T follicular helper cell (primary cell): ENCODE measurements around the gene FAM237A.

Source experiments
- DNase-seq: peaks from one replicate; pipeline ENCODE4 v3.0.0-alpha.2; 2020; ENCODE audit warnings: low read depth
- total RNA-seq, 2 experiments: gene quantifications; one replicate each; lab custom pipeline; 2026; lab: John Stamatoyannopoulos, UW

Gene FAM237A
- total RNA-seq: 0 reads per million in 2 experiments

DNA sequence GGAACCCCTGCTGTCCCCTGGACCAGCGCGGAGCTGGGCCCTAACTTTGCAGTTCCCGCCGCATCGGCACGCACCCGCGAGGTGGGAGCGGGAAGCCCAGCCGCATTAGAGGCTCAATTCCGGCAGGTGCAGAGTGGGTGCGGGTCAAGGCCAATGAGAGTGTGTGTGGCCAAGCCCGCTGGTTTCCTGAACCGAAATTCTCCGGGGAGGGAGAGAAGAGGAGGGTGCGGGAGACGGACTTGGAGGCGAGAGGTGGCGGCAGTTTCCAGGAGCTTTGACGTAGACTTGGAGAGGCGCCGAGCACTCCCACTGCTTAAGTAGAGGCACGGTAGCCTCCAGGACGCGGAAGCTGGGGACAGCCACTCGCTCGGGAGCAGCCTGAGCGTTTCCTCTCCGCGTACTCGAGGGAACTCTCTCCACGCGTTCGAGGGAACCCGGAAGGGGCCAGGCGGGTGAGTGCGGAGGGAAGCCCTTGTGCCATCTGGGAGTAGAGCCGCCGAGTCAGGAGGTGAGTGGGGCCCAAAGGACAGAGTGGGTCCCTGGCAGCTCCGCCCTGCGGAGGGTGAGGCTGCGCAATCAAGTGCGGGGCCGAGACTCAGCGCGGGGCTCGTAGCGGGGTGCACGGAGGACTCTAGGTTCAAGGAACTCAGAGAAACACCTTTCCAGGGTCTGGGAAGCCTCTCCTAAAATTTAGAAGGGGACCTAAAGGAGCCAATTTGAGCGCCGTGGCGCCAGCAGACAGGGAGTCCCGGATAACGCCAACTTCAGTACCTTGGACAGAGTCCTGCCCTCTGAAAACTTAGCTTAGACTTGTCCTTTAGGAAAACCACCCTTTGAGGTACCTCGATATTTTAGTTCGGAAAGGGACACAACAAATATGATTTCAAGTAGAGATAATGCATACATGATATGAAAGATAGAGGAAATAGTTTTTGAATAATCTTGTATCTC, at the start of gene FAM237A:
Gene FAM237A (plus strand): TSS at position 413 of the 951 bp plus-strand sequence. CDS start 1,750 bp downstream, outside the sequence.
- no peak for DNase-seq

DNA sequence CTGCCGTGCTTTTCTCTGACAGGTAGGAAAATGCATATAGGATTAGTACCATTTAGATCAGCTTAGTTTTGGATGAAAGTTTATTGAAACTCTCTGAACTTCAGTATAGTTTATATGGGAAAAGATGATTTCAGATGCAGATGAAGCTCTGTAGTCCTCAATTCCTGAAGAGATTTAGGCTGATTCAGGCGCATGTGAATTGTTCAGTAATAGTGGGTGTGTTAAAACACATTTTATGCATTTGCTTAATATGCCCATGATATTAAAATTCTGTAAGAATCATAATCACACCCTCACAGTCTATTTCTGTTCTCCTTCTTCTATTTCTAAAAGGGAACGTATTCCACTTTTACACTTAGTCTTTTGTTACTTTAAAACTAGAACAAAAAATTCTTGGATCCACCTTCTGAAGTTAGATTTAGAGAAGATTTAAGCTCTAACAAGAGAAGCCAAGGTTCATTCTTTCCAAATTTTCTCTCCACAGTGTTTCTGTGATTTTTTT, 44.5 kb upstream of the FAM237A start:
- no peak for DNase-seq

- DNase-seq: no peak
Measured at GRCh38 chr2:206603243-206603642, 39.0 kb upstream of the FAM237A start.

GRCh38 chr2:206610451-206610850, 31.8 kb upstream of the FAM237A start:
- no peak for DNase-seq

GRCh38 chr2:206611191-206611590, 31.1 kb upstream of the FAM237A start:
- DNase-seq: no peak

- no peak for DNase-seq
Measured at GRCh38 chr2:206611736-206612135, 30.6 kb upstream of the FAM237A start.

DNA sequence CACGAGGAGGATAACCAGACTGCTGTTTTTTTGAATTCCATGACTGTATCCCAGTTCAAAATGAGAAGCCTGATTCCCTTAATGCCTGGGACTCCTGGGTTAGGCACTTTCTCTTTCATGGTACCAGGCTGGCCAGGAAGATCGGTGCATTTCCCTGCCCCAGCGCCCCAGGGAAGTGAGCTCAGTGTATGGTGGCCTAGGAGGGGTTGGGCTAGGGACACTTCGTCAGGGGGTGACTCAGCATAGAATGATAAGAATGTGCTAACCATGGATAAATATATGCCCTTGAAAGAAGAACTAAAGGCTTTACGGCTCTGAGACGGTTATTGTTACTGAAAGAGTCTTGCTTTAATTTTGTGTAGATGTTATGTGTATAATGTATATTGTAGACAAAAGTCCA, 27.5 kb upstream of the FAM237A start:
- no peak for DNase-seq

DNA sequence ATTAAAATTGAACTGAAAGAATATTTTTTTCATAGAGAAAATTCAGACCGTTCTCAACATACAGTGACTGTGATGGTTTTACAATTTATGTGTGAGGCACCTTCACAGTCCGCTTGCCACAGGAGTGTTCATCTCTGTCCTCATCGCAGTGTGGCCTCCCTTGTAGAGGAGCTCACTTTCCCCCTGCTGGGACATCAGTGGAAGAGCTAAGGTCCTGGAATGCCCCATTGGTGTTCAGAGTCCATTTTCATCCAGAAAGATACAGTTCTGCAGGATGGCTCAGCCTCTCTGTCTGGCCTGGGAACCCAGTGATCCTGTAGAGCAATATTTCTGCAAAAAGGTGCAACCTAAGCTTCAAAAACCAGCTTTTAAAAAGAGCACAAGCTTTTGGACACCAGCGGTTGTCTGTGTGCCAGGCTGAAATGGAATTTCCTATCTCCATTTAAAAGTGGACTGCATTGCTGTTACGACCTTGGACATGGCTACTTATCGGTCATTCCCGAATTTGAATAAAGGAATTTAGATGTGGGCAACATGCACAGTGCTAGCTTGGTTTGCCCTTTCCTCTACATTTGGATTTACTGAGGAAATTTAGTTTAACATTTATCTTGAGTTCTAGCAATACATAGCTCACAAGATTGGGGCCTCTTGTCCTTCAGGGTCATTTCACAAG, 26.7 kb upstream of the FAM237A start:
- DNase-seq: no peak

GRCh38 chr2:206616151-206616550, 26.1 kb upstream of the FAM237A start:
- DNase-seq: no peak

DNA sequence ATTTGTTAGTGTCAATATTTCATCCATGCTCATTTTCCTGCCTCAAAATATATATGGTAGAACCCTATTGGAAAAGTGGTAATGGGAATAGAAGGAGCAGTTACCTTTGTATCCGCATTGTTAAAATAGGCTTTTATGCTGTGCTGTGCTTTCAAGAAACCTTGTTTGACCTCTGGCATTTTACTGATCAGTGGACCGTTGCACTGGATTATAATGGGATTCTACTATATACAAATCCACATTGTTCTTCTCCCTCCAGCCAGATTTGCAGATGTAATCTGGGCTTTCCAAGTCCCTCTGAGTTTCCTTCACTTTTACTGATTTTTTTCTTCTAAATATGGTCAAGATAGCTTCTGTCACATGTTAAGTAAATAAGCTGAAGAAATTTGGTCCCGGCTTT, 23.3 kb upstream of the FAM237A start:
- DNase-seq: no peak

- DNase-seq: no peak
Measured at GRCh38 chr2:206626108-206626507, 16.2 kb upstream of the FAM237A start.

DNA sequence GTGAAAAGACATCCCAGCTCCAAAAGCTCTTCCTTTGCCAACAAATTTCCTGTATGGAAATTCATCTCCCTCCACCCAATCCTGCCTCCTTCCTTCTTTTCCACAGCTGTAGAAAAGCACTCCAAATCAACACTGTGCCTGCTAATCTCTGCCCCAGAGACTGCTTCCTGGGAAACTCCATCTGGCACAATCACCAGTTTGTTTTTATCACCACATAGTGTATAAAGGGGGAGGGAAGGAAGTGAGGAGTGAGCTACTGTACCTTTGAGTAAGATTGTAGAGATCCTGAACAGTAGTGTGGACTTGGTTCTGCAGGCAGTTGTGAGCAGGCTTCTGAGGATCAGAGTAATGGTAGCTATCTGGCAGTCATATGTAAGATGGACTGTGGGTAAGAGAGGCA, 14.7 kb upstream of the FAM237A start:
- DNase-seq: no peak

DNA sequence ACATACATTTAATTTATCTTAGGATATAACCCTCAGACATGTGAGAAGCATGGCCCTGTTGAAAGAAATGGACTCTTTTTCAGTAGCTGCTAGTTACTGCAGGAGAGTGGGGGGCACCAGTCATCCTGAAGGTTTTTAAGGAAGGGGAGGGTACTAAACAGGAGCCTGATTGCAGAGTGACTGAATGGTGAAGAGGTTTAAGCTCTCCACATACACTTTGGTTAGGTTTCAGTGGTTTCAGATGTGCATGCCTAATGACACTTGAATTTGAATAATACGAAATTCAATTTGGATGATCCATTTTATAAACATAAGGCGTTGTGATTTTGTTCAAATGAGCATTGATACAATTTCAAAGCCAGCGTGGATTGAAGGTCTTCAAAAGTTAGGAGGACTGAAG, 10.9 kb upstream of the FAM237A start:
- no peak for DNase-seq

DNA sequence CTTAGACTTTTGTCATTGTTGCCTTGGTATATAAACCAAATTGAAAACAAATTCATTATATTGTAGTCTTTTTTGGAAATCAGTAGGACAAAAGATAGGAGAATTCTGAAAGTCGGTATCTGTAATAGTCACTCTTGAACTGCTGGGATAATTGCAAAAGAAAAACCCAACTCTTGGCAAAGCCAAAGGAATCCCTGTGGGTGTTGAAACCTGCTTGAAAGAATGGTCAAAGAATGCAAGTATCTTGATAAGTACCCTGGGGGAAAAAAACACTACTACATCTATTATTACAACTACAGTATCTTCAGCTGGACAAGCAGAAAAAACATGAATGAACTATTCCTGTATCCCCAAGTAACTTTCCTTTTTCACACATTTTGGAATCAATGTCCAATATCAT, 7.3 kb upstream of the FAM237A start:
- DNase-seq: no peak

GRCh38 chr2:206639636-206640035, 2.7 kb upstream of the FAM237A start:
- no peak for DNase-seq

DNA sequence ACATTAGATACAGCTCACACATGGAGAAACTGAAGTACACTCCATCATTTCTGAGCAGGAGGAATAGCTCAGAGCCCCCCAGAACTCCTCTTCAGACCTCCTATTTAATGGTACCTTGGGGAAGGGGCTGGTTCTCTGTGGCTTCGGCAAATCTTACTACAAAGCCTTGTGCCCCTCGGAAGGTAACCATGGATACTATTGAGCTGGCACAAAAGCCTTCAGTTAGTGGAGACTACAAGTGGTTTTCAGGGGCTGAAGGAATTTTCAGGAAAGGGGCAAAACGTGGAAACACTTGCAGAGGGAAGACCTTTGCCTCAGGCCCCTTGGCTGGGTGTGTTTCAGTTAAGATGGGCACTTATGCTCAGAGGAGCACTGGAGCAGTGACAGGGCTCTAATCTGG, 1.1 kb upstream of the FAM237A start:
- no peak for DNase-seq

DNA sequence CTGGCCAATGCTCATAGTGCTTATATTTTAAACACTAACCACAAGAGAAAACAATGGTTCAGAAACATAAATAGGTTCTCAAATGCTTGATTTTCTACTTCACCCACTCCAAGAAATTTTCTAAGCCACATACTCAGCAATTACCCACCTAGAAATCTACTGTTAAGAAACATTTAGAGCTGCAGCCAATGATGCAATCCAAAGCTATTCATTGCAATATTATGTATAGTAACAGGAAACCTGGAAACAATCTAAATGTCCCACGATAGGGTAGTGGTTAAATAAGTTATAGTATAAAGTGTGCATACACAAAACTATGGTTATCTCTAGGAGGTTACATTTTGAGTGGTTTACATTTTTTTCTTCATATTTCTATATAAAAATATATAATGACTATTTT, 5.7 kb downstream of the FAM237A start:
- DNase-seq: no peak

DNA sequence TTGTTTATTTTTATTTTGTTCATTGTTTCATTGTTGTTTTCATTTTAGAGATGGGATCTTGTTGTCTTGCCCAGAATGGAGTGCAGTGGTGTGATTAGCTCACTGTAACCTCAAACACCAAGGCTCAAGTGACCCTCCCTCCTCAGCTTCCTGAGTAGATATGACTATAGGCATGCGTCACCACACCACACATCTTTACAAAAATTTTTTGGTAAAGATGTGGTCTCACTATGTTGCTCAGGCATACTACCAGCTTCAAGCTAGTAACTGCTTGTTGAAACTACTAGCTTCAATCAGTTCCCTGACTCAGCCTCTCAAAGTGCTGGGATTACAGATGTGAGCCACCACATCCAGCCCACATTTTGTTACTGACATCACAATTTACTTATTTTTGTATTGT, 14.8 kb downstream of the FAM237A start:
- DNase-seq: no peak

- DNase-seq: no peak
Measured at GRCh38 chr2:206665251-206665650, 23.0 kb downstream of the FAM237A start.

DNA sequence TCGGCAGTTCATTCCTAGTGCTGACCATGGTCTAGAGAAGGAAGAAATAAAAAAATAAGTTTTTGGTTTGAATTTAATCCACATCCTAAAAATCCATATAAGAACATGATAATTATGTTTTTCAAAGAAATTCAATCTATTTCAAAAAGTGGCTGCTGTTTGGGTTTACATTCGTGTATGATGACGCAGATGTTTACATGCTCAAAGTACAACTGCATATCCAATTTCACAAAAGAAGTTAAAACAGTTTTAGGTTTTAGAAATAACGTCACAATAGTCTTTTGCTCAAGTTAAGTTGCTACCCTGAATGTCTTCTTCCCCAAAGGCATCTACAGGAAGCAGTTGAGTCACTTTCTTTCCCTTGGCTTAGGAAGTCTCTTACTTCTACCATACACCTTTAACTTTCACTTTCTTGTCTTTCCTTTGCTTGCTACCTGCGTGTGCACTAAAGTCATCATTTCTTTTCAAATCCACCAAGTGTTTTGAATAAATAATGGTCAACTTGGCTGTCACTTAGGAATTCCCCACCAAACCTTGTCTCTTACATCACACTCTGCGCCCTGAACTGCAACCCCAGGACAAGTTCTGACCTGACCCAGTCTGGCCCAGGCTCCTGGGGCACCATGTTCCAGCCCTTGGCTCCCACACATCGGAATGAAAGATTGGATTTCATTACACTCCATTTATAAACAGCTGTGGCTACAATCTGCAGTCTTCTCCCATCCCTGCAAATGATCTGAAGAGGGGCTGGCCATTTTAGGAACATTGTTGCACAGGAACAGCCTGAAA, 28.4 kb downstream of the FAM237A start:
- DNase-seq: no peak

DNA sequence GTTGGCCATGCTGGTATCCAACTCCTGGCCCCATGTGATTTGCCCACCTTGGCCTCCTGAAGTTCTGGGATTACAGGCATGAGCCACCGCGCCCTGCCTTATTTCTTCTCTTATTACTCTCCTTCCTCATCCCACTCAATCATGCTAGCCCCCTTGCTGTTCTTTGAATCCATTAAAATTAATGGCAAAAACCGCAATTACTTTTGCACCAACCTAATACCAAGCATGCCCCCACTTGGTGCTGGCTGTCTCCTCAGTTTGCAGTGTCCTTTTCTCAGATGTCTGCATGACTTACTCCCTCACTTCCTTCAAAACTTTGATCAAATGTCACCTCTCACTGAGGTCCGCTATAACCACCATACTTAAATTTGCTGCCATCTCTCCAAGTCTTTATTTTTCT, 41.3 kb downstream of the FAM237A start:
- no peak for DNase-seq

GRCh38 chr2:206688453-206688852, 46.2 kb downstream of the FAM237A start:
- DNase-seq: no peak
